IPS-18a (cell line): Measurements from ENCODE around the gene APLP1.

Experiments
- H3K27ac ChIP-seq: one replicate; pipeline ENCODE4 v1.5.1; 2013; ENCODE audit warnings: low read length
- H3K27me3 ChIP-seq: one replicate; pipeline ENCODE4 v1.6.1; 2013; ENCODE audit warnings: mild to moderate bottlenecking, low read length; ENCODE audit not compliant: control insufficient read depth, insufficient read depth
- H3K36me3 ChIP-seq: one replicate; pipeline ENCODE4 v1.6.1; 2013; ENCODE audit warnings: low read depth, low read length; ENCODE audit not compliant: control insufficient read depth
- H3K4me1 ChIP-seq: one replicate; pipeline ENCODE4 v1.6.1; 2013; ENCODE audit warnings: low read depth, low read length; ENCODE audit not compliant: control insufficient read depth
- H3K4me3 ChIP-seq: one replicate; pipeline ENCODE4 v1.5.1; 2013; ENCODE audit warnings: low read length
- H3K9ac ChIP-seq: one replicate; pipeline ENCODE4 v1.6.1; 2013; ENCODE audit warnings: mild to moderate bottlenecking, low read length, moderate library complexity
- H3K9me3 ChIP-seq: one replicate; pipeline ENCODE4 v1.6.1; 2013; ENCODE audit warnings: low read depth, low read length; ENCODE audit not compliant: control insufficient read depth

Gene APLP1

DNA sequence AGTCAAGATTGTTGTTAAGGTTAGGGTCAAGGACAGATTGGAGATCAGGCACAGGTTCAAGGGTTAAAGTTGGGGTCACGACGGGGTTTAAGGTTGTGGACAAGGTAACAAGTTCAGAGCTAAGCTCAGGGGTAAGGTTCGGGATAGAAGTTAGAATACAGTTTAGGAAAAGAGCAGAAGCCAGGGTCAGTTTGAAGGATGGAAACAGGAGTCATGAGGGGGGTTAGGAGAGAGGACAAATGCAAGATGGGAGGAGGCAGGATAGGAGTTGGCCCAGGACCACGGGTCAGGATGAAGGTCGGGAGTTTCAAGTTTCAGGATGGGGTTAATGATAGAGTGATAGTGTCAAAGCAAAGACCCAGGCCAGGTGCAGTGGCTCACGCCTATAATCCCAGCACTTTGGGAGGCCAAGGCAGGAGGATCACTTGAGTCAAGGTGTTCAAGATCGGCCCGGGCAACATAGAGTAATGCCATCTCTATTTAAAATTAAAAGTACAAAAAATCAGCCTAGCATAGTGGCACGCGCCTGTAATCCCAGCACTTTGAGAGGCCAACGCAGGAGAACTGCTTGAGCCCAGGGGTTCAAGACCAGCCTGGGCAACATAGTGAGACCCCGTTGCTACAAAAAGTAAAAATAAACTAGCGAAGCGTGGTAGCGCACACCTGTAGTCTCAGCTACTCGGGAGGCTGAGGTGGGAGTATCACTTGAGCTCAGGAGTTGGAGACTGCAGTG, 23.7 kb upstream of the APLP1 start:
- peaks cover 64% of the 10 kb centered on the region for H3K27me3 ChIP-seq
- no peak overlapping the region for H3K9ac ChIP-seq
- H3K4me1 ChIP-seq: peaks cover 5% of the 10 kb centered on the region
- H3K9me3 ChIP-seq: no peaks in the 10 kb centered on the region
- peak overlapping the region; percentile 43 for H3K4me3 ChIP-seq
- no peaks in the 10 kb centered on the region for H3K36me3 ChIP-seq
- H3K27ac ChIP-seq: no peak overlapping the region

DNA sequence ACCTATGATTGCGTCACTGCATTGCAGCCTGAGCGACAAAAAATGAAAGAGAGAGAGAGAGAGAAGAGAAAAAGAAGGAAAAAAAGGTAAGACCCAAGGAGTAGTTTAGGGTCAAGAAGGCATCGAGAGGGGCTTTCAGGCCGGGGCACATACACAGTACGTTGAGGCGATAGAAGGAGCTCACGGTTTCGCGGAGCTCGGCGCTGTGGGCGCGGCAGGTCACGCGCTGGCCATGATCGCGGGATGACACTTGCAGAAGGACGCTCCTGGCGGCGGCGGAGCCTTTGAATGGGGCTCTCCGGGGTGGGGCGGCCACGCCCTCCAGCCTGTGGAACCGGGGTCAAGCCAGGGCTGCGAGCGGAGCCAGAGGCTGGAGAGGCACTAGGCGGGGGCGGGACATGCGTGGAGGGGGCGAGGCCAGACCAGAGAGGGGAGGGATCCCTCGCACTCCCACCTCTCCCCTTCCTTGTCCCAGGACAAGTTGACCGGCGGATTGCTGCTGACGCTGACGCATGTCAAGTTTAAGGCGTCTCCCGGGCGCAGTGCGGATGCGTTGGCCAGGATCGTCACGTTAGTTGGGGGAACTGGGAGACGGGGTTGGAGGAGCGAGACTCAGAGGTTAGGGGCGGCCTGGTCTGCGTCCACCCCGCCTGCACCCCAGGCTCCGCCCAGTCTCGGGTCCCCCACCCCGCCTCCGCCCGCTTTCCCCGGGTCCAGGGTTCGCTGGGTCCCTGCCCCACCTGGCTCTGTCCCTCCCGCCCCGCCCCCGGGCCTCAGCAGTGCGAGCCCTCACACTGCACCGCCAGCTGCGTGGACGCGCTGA, 22.9 kb upstream of the APLP1 start:
- Histone ChIP-seq H3K4me3 (peak overlapping the region; percentile 43), H3K4me1 (peaks cover 5% of the 10 kb centered on the region), H3K9ac (no peak overlapping the region), H3K9me3 (no peaks in the 10 kb centered on the region), H3K36me3 (no peaks in the 10 kb centered on the region), H3K27ac (no peak overlapping the region), H3K27me3 (peaks cover 64% of the 10 kb centered on the region)

DNA sequence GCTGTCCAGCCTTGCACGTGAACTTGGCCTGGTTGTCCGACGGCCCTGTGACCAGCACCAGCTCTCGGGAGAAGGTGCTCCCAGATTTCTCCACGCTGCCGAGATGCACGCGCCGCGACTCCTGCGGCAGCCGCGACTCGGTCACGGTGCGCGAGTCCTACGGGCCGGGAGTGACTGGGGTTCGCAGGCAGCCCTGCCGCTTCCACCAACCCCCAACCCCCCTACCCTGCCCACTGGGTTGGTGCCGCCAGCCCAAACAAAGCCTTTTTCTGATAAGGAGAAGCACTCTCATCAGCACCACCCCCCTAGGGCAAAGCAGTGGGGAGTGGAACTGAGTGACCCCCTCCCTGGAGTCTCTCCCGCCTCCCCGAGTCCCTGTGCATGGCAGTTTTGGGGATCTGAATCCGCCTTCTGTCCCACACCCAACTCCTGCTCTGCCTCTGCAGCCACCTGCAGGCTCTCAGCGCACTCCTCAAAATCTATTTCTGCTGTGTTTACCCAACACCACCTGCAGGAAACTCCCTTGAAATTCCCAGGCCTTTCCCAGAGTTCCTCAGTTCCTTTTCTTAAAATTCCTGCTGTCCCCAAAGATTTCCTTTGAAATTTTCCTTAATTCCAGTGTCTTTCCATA, 22.2 kb upstream of the APLP1 start:
- no peaks in the 10 kb centered on the region for H3K9me3 ChIP-seq
- H3K4me3 ChIP-seq: peak overlapping the region; percentile 43
- H3K27me3 ChIP-seq: peaks cover 67% of the 10 kb centered on the region
- peaks cover 5% of the 10 kb centered on the region for H3K4me1 ChIP-seq
- H3K9ac ChIP-seq: no peak overlapping the region
- H3K27ac ChIP-seq: no peak overlapping the region
- H3K36me3 ChIP-seq: no peaks in the 10 kb centered on the region

DNA sequence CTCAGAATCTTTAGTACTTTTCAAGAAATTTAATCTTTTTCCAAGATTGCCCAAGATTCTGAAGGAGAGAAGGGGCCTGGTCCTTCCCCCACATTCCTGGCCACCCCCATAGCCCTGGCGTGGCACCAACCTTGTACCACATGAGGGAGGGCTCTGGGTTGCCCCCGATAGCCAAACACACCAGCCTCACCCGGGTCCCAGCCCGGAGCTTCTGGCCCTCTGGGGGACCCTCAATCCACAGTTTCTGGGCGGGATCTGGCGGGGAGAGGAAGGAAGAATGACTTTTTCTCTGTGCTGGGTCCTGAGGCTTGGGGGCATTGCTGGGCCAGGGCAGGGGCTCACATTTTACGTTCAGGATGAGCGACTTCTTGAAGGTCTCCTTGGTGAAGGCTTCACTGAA, 20.5 kb upstream of the APLP1 start:
- no peak overlapping the region for H3K27ac ChIP-seq
- H3K36me3 ChIP-seq: no peaks in the 10 kb centered on the region
- H3K27me3 ChIP-seq: peaks cover 50% of the 10 kb centered on the region
- no peaks in the 10 kb centered on the region for H3K9me3 ChIP-seq
- H3K4me3 ChIP-seq: no peak overlapping the region
- peaks cover 5% of the 10 kb centered on the region for H3K4me1 ChIP-seq
- no peak overlapping the region for H3K9ac ChIP-seq

DNA sequence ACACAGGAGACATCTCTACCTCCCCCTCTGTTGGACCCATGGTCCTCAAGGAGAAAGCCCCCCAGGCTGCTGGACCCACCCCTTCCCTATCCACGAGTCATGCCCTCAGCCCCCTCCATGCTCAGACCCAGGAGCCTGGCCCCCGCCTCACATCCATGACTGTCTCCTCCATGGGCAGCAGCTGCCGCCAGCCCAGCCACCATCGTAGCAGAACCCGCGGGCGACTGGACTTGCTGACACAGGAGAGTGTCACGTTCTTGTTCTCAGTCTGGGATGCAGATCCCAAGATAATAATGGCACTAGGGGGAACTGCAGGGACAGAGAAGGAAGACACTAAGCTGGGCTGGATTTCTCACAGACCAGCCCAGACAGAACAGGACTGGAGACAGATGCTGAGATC, 19.9 kb upstream of the APLP1 start:
- Histone ChIP-seq H3K9me3 (no peaks in the 10 kb centered on the region), H3K27ac (no peak overlapping the region), H3K4me3 (no peak overlapping the region), H3K4me1 (peaks cover 5% of the 10 kb centered on the region), H3K9ac (no peak overlapping the region), H3K36me3 (no peaks in the 10 kb centered on the region), H3K27me3 (peaks cover 44% of the 10 kb centered on the region)

DNA sequence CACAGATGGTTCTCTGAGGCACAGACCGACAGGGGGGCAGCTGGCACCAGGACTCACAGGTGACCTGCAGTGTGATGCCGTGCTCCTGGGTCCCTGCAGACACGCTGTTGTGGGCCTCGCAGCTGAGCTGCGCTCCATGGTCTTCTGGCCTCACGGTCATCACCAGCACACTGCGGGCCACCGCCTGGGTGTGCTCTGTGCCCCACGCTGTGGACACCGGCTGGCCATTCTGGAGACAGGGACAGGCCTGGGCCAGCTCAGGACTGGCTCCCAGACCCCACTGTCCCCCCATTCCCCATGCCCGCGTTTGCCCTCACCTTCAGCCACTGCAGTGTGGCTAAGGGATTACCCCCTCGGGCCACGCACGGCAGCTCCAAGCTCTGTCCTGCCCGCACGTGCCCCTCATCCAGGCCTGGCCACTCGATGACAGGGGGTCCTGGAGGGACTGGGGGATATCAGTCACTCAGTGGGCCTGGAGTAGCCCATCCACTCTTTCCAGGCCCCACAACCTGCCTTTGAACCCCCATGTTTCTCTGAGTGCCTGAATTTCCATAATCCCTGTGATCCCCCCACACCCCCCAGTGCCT, 19.4 kb upstream of the APLP1 start:
- Histone ChIP-seq H3K9me3 (no peaks in the 10 kb centered on the region), H3K4me1 (peaks cover 5% of the 10 kb centered on the region), H3K27me3 (peaks cover 39% of the 10 kb centered on the region), H3K9ac (no peak overlapping the region), H3K27ac (no peak overlapping the region), H3K36me3 (no peaks in the 10 kb centered on the region), H3K4me3 (no peak overlapping the region)

DNA sequence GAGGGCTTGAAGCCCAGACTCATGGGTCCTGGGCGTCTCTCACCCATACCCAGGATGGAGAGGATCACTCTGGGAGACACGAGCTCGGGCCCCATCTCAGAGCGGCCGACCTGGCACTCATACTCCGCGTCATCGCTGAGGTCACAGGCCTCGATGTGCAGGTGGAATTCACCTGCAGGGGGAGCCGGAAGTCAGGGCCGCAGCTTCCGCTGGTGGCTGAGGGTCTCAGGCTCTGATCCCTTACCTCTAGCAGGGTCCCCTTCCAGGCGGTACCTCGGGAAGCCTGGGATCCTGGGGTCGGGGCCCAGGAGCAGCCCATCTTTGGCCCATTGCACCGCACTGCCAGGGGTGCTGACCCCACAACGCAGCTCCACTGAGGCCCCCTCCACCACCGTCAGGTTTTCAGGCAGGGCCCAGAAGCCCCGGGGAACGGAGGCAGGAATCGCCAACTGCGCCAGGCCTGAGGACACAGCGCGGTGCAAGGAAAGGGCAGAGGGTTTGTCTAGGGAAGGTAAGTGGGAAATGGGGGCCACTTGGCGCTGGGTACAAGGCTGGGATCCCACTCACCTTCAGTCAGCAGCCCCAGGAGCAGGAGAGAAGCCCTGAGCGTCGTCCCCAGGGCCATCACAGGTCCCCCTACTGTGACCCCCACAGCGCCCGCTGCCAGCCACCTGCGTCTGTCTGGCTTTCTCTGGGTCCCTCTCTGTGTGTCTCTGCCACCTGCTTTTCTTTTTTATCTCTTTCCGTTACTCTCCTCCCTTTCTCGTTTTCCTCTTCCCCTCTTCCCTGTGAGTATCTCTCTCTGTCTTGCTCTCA, 17.0 kb upstream of the APLP1 start:
- H3K9me3 ChIP-seq: no peaks in the 10 kb centered on the region
- H3K9ac ChIP-seq: no peak overlapping the region
- peaks cover 34% of the 10 kb centered on the region for H3K27me3 ChIP-seq
- no peaks in the 10 kb centered on the region for H3K36me3 ChIP-seq
- H3K27ac ChIP-seq: no peak overlapping the region
- no peak overlapping the region for H3K4me3 ChIP-seq
- H3K4me1 ChIP-seq: peaks cover 10% of the 10 kb centered on the region

DNA sequence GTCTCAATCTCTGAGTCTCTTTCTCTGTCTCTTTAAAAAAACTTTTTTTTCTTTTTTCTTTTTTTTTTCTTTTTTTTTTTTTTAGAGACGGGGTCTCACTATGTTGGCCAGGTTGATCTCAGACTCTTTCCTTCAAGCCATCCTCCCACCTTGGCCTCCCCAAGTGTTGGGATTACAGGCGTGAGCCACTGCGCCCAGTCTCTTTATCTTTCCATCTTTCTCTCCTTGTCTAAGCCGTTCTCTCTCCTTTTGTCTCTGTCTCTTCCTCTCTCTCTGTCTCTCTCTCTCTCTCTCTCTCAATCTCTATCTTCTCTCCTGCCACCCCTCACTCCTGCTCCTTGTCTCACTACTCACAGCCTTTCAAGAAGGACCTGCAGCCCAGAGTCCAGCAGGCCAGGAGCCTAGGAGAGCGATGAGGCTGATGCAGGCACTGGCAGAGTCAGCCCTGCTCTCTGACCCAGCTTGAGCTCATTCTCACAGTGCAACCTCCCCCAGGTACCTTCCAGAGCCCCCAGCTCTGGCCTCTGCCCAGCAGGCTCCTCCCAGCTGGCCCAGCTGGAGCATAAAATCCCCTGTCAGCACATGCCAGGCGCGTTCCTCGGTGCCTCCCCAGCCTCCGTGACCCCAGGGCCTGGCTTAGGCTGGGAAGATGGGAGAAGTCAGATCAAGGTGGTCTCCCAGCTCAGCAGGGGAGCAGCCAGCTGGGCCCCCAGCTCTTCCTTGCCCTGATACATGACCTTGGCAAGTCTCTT, 16.2 kb upstream of the APLP1 start, which contains the start of gene NPHS1:
NPHS1 (minus strand) TSS at position 476 of the 752 bp plus-strand sequence. CDS start 667 bp downstream, outside the sequence.
- no peak within 1 kb of the TSS for H3K4me3 ChIP-seq
- no peak within 1 kb of the TSS for H3K9ac ChIP-seq
- peaks cover 36% of the 10 kb centered on the region for H3K27me3 ChIP-seq
- peaks cover 7% of the 10 kb centered on the region for H3K4me1 ChIP-seq
- H3K9me3 ChIP-seq: no peaks in the 10 kb centered on the region
- H3K27ac ChIP-seq: no peak within 1 kb of the TSS
- H3K36me3 ChIP-seq: no peaks in the 10 kb centered on the region

DNA sequence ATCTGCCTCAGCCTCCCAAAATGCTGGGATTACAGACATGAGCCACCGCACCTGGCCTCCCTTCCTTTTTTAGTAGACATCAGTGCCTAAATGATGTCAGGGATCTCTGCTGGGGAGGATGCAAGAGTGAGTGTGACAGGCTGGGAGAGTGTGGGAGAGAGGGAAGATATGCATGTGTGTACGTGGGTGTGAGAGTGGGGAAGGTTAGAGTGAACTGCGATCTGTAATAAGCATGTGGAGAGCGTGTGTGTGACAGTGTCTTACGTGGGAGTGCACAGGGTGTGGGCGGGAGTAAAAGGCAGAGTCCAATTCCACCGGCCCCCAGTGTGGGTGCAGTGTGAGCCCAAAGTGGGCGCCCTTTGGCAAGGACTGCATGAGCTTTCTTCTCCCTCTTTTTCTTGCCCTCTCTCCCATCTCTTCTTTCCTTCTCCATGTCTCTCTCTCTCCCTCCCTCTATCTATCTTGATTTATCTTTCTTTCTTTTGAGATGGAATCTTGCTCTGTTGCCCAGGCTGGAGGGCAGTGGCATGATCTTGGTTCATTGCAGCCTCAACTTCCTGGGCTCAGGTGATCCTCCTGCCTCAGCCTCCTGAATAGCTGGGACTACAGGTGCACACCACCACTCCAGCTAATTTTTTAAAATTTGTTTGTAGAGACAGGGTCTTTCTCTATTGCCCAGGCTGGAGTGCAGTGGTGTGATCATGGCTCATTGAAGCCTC, 15.2 kb upstream of the APLP1 start:
- Histone ChIP-seq H3K27me3 (peaks cover 41% of the 10 kb centered on the region), H3K36me3 (no peaks in the 10 kb centered on the region), H3K4me1 (peaks cover 7% of the 10 kb centered on the region), H3K27ac (no peak overlapping the region), H3K9me3 (no peaks in the 10 kb centered on the region), H3K4me3 (no peak overlapping the region), H3K9ac (no peak overlapping the region)

DNA sequence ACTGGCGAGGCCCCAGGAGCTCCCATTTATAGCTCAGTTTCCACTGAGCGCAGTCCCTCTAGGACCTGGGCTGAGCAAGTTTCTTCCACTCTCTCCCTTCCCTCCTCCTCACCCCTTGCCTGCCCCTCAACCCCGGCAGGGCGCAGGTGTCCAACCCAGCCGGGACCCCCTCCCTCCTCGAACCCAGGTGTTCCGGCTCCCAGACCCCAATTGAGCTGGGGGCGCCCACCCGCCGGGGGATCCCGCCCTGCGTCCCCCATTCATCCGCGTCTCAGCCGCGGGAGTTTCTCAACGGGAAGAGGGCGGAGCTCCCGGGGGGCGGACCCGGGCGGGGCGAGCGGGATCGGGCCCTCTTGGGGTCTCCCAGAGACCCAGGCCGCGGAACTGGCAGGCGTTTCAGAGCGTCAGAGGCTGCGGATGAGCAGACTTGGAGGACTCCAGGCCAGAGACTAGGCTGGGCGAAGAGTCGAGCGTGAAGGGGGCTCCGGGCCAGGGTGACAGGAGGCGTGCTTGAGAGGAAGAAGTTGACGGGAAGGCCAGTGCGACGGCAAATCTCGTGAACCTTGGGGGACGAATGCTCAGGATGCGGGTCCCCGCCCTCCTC, 11.7 kb upstream of the APLP1 start, which contains the start of gene KIRREL2:
KIRREL2 (plus strand) TSS at position 366 of the 604 bp plus-strand sequence; CDS start at position 575, 209 bp downstream.
- peaks cover 11% of the 10 kb centered on the region for H3K4me1 ChIP-seq
- H3K9ac ChIP-seq: peak within 1 kb of the TSS; percentile 32
- peaks cover 70% of the 10 kb centered on the region for H3K27me3 ChIP-seq
- no peaks in the 10 kb centered on the region for H3K36me3 ChIP-seq
- no peak within 1 kb of the TSS for H3K27ac ChIP-seq
- H3K4me3 ChIP-seq: peak within 1 kb of the TSS; percentile 74
- no peaks in the 10 kb centered on the region for H3K9me3 ChIP-seq
